Esophagus squamous epithelium (tissue), 5 donors: ENCODE results near the gene IGSF10. TPM values are rescaled to one million over a fixed set of nuclear protein-coding genes. Genes with fewer than 3 reads are reported as not detected.

Experiments
- DNase-seq: peaks from one replicate; lab custom pipeline; 2025; lab: John Stamatoyannopoulos, UW
- H3K27ac ChIP-seq, 4 donors: fragments of 200-600 bp; sonication (generic); one replicate each; pipeline ENCODE4 v1.5.1; 2016 to 2019; ENCODE audit warnings: mild to moderate bottlenecking in 1 of 4
- H3K27me3 ChIP-seq, 4 donors: fragments of 200-600 bp; sonication (generic); 1 replicate in 3 of 4; 2 replicates in 1 of 4; pipeline versions ENCODE4 v1.5.1 to v1.6.0; 2017 to 2021; ENCODE audit warnings: antibody characterized with exemption in 1 of 4
- H3K36me3 ChIP-seq, 3 donors: fragments of 200-600 bp; sonication (generic); one replicate each; pipeline ENCODE4 v1.5.1; 2016 to 2019
- H3K4me1 ChIP-seq, 3 donors: fragments of 200-600 bp; sonication (generic); one replicate each; pipeline ENCODE4 v1.5.1; 2017 to 2019
- H3K4me3 ChIP-seq, 4 donors: fragments of 200-600 bp; sonication (generic); 1 replicate in 3 of 4; 2 replicates in 1 of 4; pipeline ENCODE4 v1.5.1; 2016 to 2019; ENCODE audit warnings: mild to moderate bottlenecking in 2 of 4, moderate library complexity in 1 of 4
- H3K9me3 ChIP-seq, 3 donors: fragments of 200-600 bp; sonication (generic); one replicate each; pipeline ENCODE4 v1.5.1; 2016 to 2019
- POLR2A ChIP-seq, 4 donors: fragments of 450-650 bp; IDR thresholded peaks; one replicate each; pipeline ENCODE4 v1.6.1; 2017; ENCODE audit warnings: antibody characterized with exemption in 4 of 4, mild to moderate bottlenecking in 4 of 4, moderate library complexity in 3 of 4
- WGBS, 2 donors: methylation state at CpG; one replicate each; pipeline ENCODE4 v1.1.5; 2018; 5-methylcytosine and 5-hydroxymethylcytosine counted together
- intact Hi-C: fragments of 100-400 bp; cut with DNase I; formaldehyde crosslinking; loops from one replicate; pipeline ENCODE4 v1.15.0; 2022
- total RNA-seq, 4 donors: library from RNA; depleted of rRNA; stranded (reverse); fragments of >200 nt; gene quantifications; one replicate each; pipeline ENCODE4 v1.1.0, GENCODE V29; 2016
- TF ChIP-seq, protein P1 (sequence below), 6 experiments: fragments of 450-650 bp in 4 of 6; fragments of 200-600 bp in 2 of 6; sonication (generic) in 2 of 6; IDR thresholded peaks; one replicate each; pipeline ENCODE4 v1.5.1; 2016 to 2019; ENCODE audit warnings: antibody characterized with exemption in 6 of 6, mild to moderate bottlenecking in 4 of 6, moderate library complexity in 4 of 6
- donor health status: DM: yes; HTN: yes; CAD: no.

The IGSF10 gene
- total RNA-seq, 4 donors from 2014 or later: 0.45 to 10.7 (median 1.3) TPM

DNA sequence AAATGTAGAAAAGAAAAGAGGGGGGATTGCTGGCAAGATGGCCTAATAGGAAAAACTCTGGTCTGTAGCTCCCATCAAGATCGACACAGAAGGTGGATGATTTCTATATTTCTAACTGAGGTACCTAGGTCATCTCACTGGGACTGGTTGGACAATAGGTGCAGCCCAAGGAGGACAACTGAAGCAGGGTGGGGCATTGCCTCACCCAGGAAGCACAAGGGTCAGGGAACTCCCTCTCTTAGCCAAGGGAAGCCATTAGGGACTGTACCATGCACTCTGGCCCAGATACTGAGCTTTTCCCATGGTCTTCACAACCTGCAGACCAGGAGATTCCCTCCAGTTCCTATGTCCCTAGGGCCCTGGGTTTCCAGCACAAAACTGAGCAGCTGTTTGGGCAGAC is 22.6 kb upstream of the IGSF10 start:
- Histone ChIP-seq H3K9me3 (no peaks in the 10 kb centered on the region), H3K27ac (no peak overlapping the region), H3K4me3 (no peak overlapping the region), H3K36me3 (no peaks in the 10 kb centered on the region), H3K27me3 (no peaks in the 10 kb centered on the region), H3K4me1 (no peaks in the 10 kb centered on the region)
- TF ChIP-seq POLR2A (IDR thresholded peaks at IDR 0.05): no peak
- TF ChIP-seq, protein P1, sequence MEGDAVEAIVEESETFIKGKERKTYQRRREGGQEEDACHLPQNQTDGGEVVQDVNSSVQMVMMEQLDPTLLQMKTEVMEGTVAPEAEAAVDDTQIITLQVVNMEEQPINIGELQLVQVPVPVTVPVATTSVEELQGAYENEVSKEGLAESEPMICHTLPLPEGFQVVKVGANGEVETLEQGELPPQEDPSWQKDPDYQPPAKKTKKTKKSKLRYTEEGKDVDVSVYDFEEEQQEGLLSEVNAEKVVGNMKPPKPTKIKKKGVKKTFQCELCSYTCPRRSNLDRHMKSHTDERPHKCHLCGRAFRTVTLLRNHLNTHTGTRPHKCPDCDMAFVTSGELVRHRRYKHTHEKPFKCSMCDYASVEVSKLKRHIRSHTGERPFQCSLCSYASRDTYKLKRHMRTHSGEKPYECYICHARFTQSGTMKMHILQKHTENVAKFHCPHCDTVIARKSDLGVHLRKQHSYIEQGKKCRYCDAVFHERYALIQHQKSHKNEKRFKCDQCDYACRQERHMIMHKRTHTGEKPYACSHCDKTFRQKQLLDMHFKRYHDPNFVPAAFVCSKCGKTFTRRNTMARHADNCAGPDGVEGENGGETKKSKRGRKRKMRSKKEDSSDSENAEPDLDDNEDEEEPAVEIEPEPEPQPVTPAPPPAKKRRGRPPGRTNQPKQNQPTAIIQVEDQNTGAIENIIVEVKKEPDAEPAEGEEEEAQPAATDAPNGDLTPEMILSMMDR (IDR thresholded peaks at IDR 0.05): no peak
- WGBS, 2 donors: 86 to 91% methylated on average over 1 of the region's 1 CpG
- intact Hi-C loops: no loop called here
- DNase-seq: no peak

DNA sequence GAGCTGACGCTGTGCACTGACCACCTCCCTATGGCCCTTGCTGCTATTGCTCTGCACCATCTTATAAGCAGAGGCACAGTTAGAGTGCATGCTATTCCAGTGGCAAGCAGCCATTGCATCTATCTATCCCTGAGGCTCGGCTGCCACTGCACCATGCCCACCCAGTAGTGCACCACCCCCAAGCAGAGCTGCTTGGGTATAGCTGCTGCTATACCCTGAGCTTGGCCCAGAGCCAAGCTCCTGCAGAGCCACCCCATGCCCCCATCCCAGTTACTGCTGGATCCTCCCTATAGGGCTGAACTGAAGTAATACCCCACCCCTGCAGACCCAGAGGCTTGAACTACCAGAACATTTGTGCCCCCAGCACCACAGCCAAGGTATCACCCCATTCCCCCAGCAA is 19.6 kb upstream of the IGSF10 start:
- TF ChIP-seq, protein P1 (IDR thresholded peaks at IDR 0.05): no peak
- no peak for TF ChIP-seq POLR2A (IDR thresholded peaks at IDR 0.05)
- Histone ChIP-seq H3K9me3 (no peaks in the 10 kb centered on the region), H3K4me1 (peaks cover 0 to 3% (median 0%) of the 10 kb centered on the region in 3 donors), H3K4me3 (no peak overlapping the region), H3K27ac (no peak overlapping the region), H3K27me3 (no peaks in the 10 kb centered on the region), H3K36me3 (no peaks in the 10 kb centered on the region)
- no peak for DNase-seq
- intact Hi-C loops: no loop called here
- WGBS, 2 donors: 85 to 90% methylated on average over 2 of the region's 2 CpGs

DNA sequence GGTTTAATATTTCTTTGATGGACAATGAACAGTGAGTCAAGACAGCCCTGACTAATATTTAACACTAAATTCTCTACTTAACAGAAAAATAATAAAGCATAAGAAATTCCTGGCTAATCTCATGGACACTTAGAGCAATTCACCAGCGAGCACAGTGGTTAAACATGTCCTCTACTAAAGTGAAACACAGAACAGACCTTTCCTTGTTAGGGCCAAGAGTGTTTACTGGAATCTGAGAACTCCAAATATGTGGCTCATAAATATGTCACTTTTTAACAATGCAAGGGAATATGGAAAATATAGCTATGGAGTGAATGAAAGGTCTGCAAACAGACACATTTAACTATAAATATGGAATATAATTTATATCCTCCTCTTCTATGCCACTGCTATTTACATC is 18.6 kb upstream of the IGSF10 start:
- Histone ChIP-seq H3K27ac (no peak overlapping the region), H3K36me3 (no peaks in the 10 kb centered on the region), H3K4me1 (peaks cover 0 to 3% (median 0%) of the 10 kb centered on the region in 3 donors), H3K9me3 (no peaks in the 10 kb centered on the region), H3K4me3 (no peak overlapping the region), H3K27me3 (no peaks in the 10 kb centered on the region)
- WGBS, 2 donors: 0 to 35% methylated on average over 1 of the region's 1 CpG
- DNase-seq: no peak
- no peak for TF ChIP-seq POLR2A (IDR thresholded peaks at IDR 0.05)
- TF ChIP-seq, protein P1 (IDR thresholded peaks at IDR 0.05): no peak
- intact Hi-C loops: no loop called here

DNA sequence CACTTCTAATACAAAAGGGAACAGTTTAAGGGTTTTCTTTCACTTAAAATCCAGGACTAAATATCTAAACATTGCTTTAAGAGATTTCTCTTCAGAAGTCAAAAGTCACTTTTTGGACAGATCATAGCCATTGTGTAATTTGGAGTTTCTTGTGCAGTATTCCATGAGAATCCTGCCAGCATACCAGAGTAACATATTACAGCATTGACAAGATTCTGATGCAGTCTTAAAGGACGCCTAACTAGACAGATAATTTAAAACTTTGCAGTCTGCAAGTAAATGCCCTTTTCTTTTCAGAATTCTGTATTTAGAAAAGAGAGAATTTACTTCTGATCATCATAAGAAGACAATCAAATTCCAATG is 17.5 kb upstream of the IGSF10 start:
- Histone ChIP-seq H3K4me1 (peaks cover 0 to 3% (median 0%) of the 10 kb centered on the region in 3 donors), H3K9me3 (no peaks in the 10 kb centered on the region), H3K27me3 (no peaks in the 10 kb centered on the region), H3K4me3 (no peak overlapping the region), H3K36me3 (no peaks in the 10 kb centered on the region), H3K27ac (no peak overlapping the region)
- no peak for DNase-seq
- intact Hi-C loops: no loop called here
- TF ChIP-seq POLR2A (IDR thresholded peaks at IDR 0.05): no peak
- TF ChIP-seq, protein P1 (IDR thresholded peaks at IDR 0.05): no peak
- 75 to 80% methylated on average over 1 of the region's 1 CpG for WGBS, 2 donors

DNA sequence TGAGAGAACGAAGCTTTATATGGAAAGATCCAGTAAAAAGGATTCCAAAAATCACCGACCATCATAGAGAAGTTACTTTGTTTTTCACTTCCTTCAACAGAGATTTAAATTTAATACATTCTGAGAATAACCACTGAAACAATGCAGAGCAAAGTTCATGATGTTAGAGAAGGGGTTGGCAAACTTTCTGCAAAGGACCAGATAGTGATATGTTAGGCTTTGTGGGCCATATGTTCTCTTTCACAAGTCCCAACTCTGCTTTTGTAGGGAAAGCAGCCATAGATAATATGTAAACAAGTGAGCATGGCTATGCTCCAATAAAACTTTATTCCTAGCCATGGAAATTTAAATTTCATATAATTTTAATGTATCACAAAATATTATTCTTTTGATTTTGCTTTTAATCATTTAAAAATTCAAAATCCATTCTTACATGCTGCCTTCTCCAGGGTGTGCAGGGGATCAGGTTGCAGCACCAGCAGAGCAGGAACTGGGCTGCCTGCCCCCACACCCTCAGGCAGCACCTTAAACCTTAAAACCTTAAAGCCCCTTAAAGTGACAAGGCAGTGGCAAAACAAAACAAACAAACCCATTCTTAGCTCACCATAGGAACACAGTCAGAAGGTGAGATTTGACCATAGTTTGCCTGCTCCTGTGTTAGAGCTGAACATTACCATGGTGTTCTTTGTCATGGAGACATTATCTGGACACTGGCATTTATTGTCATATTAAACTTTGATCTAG is 16.9 kb upstream of the IGSF10 start:
- Histone ChIP-seq H3K27me3 (no peaks in the 10 kb centered on the region), H3K9me3 (no peaks in the 10 kb centered on the region), H3K36me3 (no peaks in the 10 kb centered on the region), H3K4me3 (no peak overlapping the region), H3K4me1 (peaks cover 0 to 3% (median 0%) of the 10 kb centered on the region in 3 donors), H3K27ac (no peak overlapping the region)
- WGBS, 2 donors: 77 to 85% methylated on average over 2 of the region's 2 CpGs
- TF ChIP-seq, protein P1 (IDR thresholded peaks at IDR 0.05): no peak
- TF ChIP-seq POLR2A (IDR thresholded peaks at IDR 0.05): no peak
- DNase-seq: no peak
- intact Hi-C loops: no loop called here
